SHP77 (cell line): ENCODE measurements around the gene SLC24A4.
A peak's percentile ranks its signal among the peaks of the same experiment; 100 is the strongest.
"Not testable (repeated sequence)": the region's sequence is repeated elsewhere in the genome, so short reads cannot be mapped to it uniquely, and the experiment has no call there.

ENCODE experiments used
- DNase-seq, 2 experiments: peaks; one replicate each; lab custom pipeline; 2025; lab: John Stamatoyannopoulos, UW

Gene SLC24A4

GRCh38 chr14:92520102-92521057 is 197.4 kb downstream of the SLC24A4 start:
- no peak for DNase-seq

GRCh38 chr14:92521058-92521415 is 198.1 kb downstream of the SLC24A4 start:
- DNase-seq = no peak

- no peak for DNase-seq
These were observed 200.8 kb downstream of the SLC24A4 start for GRCh38 chr14:92523752-92524151.

- no peak for DNase-seq
These were observed 201.7 kb downstream of the SLC24A4 start for GRCh38 chr14:92524602-92525185.

- DNase-seq = no peak
These were observed 202.5 kb downstream of the SLC24A4 start for GRCh38 chr14:92525322-92526095.

- DNase-seq = no peak
These were observed 204.8 kb downstream of the SLC24A4 start for GRCh38 chr14:92527721-92528120.

- DNase-seq = no peak
These were observed 205.6 kb downstream of the SLC24A4 start for GRCh38 chr14:92528486-92529100.

- DNase-seq = no peak
These were observed 206.9 kb downstream of the SLC24A4 start for GRCh38 chr14:92529903-92530302.

- DNase-seq = no peak
These were observed 208.3 kb downstream of the SLC24A4 start for GRCh38 chr14:92531106-92531873.

- no peak for DNase-seq
These were observed 209.7 kb downstream of the SLC24A4 start for GRCh38 chr14:92532490-92533163.

- no peak for DNase-seq
These were observed 212.1 kb downstream of the SLC24A4 start for GRCh38 chr14:92534932-92535643.

- DNase-seq = not testable (repeated sequence)
These were observed 213.3 kb downstream of the SLC24A4 start for GRCh38 chr14:92536231-92536630.

- no peak for DNase-seq
These were observed 215.5 kb downstream of the SLC24A4 start for GRCh38 chr14:92538412-92538985.

- no peak for DNase-seq
These were observed 216.5 kb downstream of the SLC24A4 start for GRCh38 chr14:92539419-92539818.

- DNase-seq = no peak
These were observed 216.9 kb downstream of the SLC24A4 start for GRCh38 chr14:92539875-92540274.

- peak in 1 of 2 experiments; percentile 8 for DNase-seq
These were observed 217.6 kb downstream of the SLC24A4 start for GRCh38 chr14:92540472-92541048.

- no peak for DNase-seq
These were observed 220.0 kb downstream of the SLC24A4 start for GRCh38 chr14:92542766-92543554.

GRCh38 chr14:92544051-92544720 is 221.2 kb downstream of the SLC24A4 start:
- no peak for DNase-seq
